ENCODE measurements around the gene ZFP36L1.

DNA sequence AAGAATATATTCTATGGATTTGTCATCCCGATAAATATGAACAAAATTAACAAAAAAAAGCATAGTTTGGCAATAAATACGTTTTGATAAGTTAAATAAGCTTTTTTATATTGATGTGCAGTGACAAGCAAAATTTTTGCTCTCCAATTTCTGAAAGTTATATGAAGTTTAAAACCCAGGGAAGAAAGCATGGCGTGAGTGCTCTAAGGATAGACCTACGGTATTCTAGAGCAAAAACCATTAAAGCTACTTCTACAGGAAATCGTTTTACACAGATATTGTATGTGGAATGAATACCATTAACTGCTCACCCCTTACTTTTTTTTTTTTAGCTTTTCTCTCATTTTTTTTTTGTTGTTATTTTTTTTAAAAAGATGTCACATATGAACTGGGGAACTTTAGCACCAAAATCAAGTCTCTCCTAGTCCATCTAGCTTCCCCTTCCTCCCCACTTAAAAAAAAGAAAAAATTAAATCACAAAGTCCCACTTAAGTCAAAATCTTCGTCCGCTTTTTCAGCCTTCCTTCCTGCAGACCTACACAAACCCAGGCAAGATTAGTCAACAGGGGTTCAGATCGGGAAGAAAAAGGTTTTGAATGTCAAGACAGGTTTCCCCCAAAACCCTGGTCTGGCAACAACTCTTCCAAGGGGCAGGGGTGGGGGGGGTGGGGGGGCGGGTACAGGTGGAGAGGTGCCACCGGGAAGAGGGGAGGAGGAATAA, 4.4 kb downstream of the ZFP36L1 start:
- TF ChIP-seq ZBTB40 (IDR thresholded peaks at IDR 0.05) (no peak), ZBTB40 (CRISPR knock-in tag; IDR thresholded peaks at IDR 0.05) (no peak), EGR1 (conservative IDR thresholded peaks at IDR 0.05) (no peak), CTCF (IDR thresholded peaks at IDR 0.05 in 2 of 3, conservative IDR thresholded peaks at IDR 0.05 in 1 of 3; ENCODE audit: insufficient read depth in 2 of 3, low read depth in 1 of 3, low read length in 3 of 3) (no peak)
